SJCRH30 (cell line): Measurements from ENCODE around the gene CUX1. TPM values are rescaled to one million over a fixed set of nuclear protein-coding genes. Genes with fewer than 3 reads are reported as not detected.

Source experiments
- DNase-seq, 2 experiments: peaks; one replicate each; pipeline ENCODE4 v3.0.0-alpha.2; 2015 to 2020
- H3K27ac ChIP-seq: fragments of 250-450 bp; sonication (Bioruptor Pico); 2 replicates; pipeline ENCODE4 v1.5.1; 2020; ENCODE audit warnings: mild to moderate bottlenecking, moderate library complexity
- H3K27me3 ChIP-seq: fragments of 250-450 bp; sonication (Bioruptor Pico); 2 replicates; pipeline ENCODE4 v1.5.1; 2020; ENCODE audit warnings: mild to moderate bottlenecking, moderate library complexity
- H3K36me3 ChIP-seq: fragments of 250-450 bp; sonication (Bioruptor Pico); 2 replicates; pipeline ENCODE4 v1.5.1; 2020; ENCODE audit warnings: mild to moderate bottlenecking, moderate library complexity
- H3K4me1 ChIP-seq: fragments of 250-450 bp; sonication (Bioruptor Pico); 2 replicates; pipeline ENCODE4 v1.5.1; 2020; ENCODE audit warnings: mild to moderate bottlenecking, moderate library complexity
- H3K4me3 ChIP-seq: fragments of 250-450 bp; sonication (Bioruptor Pico); 2 replicates; pipeline ENCODE4 v1.5.1; 2020; ENCODE audit warnings: mild to moderate bottlenecking, moderate library complexity
- H3K9me3 ChIP-seq: fragments of 250-450 bp; sonication (Bioruptor Pico); replicated peaks from 2 replicates; pipeline ENCODE4 v1.5.1; 2020; ENCODE audit warnings: mild to moderate bottlenecking, moderate library complexity
- total RNA-seq: library from RNA; depleted of rRNA; stranded (reverse); fragments of >200 nt; shearing (Covaris generic); gene quantifications from 2 replicates; pipeline ENCODE4 v1.2.3, GENCODE V29; 2014

Gene CUX1
- total RNA-seq, 1 experiment from 2014 or later: 29.1 TPM

DNA sequence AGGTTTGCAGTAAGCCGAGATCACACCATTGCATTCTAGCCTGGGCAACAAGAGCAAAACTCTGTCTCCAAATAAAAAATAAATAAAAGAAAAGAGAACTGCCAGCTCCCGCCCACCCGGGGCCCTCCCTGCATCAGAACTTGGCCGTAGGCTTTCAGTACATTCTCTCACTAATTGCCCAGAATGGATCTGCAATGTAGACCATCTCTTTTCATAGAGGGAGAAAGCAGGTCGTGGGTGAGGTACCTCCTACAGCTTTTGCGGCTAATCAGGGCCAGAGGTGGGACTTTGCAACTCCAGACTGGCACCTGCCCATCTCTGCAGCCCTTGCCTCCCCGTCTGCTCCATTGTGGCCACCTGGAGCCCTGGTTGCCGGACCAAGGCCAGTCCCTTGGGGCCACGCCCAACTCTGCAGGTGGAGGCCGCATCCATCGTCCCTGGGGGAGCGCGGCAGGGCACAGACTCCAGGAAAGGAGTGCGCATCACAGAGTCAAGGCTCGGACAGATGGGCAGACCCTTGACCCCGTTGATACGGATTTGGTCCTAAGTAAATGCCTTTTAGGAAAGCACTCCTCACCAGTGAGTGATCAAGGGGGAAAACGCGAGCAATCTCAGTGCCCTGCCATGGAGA lies 290.2 kb downstream of the CUX1 start:
- no peak for DNase-seq
- Histone ChIP-seq H3K9me3 (no peaks in the 10 kb centered on the region), H3K4me3 (no peak overlapping the region), H3K27ac (no peak overlapping the region), H3K27me3 (no peaks in the 10 kb centered on the region), H3K36me3 (peaks cover 13% of the 10 kb centered on the region; the same call in 1 of the 2 replicates), H3K4me1 (peaks cover 13% of the 10 kb centered on the region)

DNA sequence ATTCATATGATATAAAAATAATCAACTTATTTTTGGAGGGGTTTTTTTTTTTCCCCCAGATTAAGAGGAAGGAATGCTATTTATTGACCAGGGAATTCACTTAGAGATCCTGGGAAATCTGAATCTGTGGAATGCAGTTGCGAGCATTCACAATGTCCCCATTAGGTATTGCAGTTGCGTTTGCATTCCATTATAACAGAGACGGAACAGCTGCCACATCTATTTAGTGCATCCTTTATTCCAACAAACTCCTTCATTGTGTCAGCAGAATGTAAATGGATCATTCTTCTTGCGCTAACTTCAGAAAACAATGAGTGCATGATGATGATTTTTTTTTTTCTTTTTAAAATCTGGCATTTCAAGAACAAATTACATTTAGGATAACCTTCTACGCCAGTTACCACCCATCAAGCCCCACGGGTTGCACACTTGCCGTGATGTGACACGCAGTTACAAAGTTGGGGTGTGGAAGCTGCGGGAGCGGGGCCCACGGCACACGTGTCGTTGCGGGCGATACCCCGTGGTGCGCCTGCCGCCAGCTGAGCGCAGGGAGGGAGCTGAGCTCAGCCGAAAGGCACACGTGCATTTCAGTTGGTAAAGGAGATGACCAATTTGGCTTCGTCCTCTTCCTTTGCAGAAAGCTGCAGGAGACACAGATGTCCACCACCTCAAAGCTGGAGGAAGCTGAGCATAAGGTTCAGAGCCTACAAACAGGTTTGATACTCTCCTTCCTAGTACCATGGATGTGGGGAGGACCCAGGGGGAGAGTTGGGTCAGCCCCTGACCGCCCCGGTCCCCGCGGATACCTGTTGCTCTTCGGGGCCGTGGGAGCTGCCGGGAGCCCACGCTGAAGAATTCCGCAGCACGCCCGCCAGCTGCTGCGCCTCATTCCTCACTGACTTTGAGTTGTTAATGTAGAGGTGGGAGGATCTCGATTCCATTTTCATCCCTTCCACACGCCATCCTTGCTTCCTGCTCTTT lies 293.9 kb downstream of the CUX1 start:
- Histone ChIP-seq H3K4me1 (peaks cover 15% of the 10 kb centered on the region), H3K27me3 (no peaks in the 10 kb centered on the region), H3K36me3 (peaks cover 8% of the 10 kb centered on the region; the same call in 1 of the 2 replicates), H3K4me3 (peak overlapping the region; percentile 47), H3K9me3 (no peaks in the 10 kb centered on the region), H3K27ac (peak overlapping the region; percentile 88)
- peak; percentile 71 to 76 for DNase-seq

- H3K36me3 ChIP-seq: peaks cover 8% of the 10 kb centered on the region; the same call in 1 of the 2 replicates
- DNase-seq: no peak
- no peaks in the 10 kb centered on the region for H3K27me3 ChIP-seq
- H3K27ac ChIP-seq: no peak overlapping the region
- no peak overlapping the region for H3K4me3 ChIP-seq
- peaks cover 43% of the 10 kb centered on the region for H3K4me1 ChIP-seq
- no peaks in the 10 kb centered on the region for H3K9me3 ChIP-seq
Observed at GRCh38 chr7:102115181-102115580, 297.8 kb downstream of the CUX1 start.

GRCh38 chr7:102115931-102116330 lies 298.5 kb downstream of the CUX1 start:
- H3K27ac ChIP-seq: no peak overlapping the region
- H3K9me3 ChIP-seq: no peaks in the 10 kb centered on the region
- peaks cover 44% of the 10 kb centered on the region for H3K4me1 ChIP-seq
- no peak overlapping the region for H3K4me3 ChIP-seq
- H3K27me3 ChIP-seq: no peaks in the 10 kb centered on the region
- H3K36me3 ChIP-seq: peaks cover 8% of the 10 kb centered on the region; the same call in 1 of the 2 replicates
- DNase-seq: no peak

DNA sequence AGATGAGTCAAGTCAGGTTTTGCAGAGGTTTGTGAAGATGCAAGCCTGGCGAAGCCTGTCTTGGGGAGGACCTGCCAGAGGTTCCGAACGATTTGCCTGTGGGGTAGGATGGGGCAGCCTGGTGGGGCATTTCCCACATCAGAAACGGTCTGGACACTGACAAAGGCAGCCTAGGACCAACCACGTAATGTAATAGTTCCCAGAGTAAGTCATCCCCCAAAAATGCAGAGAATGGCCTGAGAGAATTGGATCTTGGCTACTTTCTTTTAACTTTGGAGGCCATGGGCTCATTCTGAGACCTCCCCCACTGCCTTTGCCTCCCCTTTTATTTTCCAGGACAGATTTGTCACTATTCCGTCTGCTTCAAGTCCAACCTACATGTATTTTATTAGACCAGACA lies 300.3 kb downstream of the CUX1 start:
- Histone ChIP-seq H3K4me3 (no peak overlapping the region), H3K27me3 (no peaks in the 10 kb centered on the region), H3K9me3 (no peaks in the 10 kb centered on the region), H3K4me1 (peaks cover 50% of the 10 kb centered on the region), H3K27ac (peak overlapping the region; percentile 85), H3K36me3 (peaks cover 8% of the 10 kb centered on the region; the same call in 1 of the 2 replicates)
- peak; percentile 39 to 48 for DNase-seq

GRCh38 chr7:102119213-102119651 lies 301.8 kb downstream of the CUX1 start:
- H3K4me1 ChIP-seq: peaks cover 48% of the 10 kb centered on the region
- H3K9me3 ChIP-seq: no peaks in the 10 kb centered on the region
- H3K4me3 ChIP-seq: no peak overlapping the region
- H3K27me3 ChIP-seq: no peaks in the 10 kb centered on the region
- peak; percentile 61 to 82 for DNase-seq
- peak overlapping the region; percentile 85 for H3K27ac ChIP-seq
- H3K36me3 ChIP-seq: peaks cover 4% of the 10 kb centered on the region; the same call in 1 of the 2 replicates

GRCh38 chr7:102119925-102120324 lies 302.5 kb downstream of the CUX1 start:
- Histone ChIP-seq H3K4me3 (no peak overlapping the region), H3K27me3 (no peaks in the 10 kb centered on the region), H3K4me1 (peaks cover 48% of the 10 kb centered on the region), H3K36me3 (peaks cover 4% of the 10 kb centered on the region; the same call in 1 of the 2 replicates), H3K9me3 (no peaks in the 10 kb centered on the region), H3K27ac (peak overlapping the region; percentile 85)
- peak; percentile 77 to 83 for DNase-seq

GRCh38 chr7:102120666-102121195 lies 303.3 kb downstream of the CUX1 start:
- no peak overlapping the region for H3K4me3 ChIP-seq
- H3K27me3 ChIP-seq: no peaks in the 10 kb centered on the region
- no peak for DNase-seq
- no peaks in the 10 kb centered on the region for H3K9me3 ChIP-seq
- peaks cover 4% of the 10 kb centered on the region; the same call in 1 of the 2 replicates for H3K36me3 ChIP-seq
- peak overlapping the region; percentile 85 for H3K27ac ChIP-seq
- H3K4me1 ChIP-seq: peaks cover 48% of the 10 kb centered on the region

GRCh38 chr7:102122026-102122425 lies 304.6 kb downstream of the CUX1 start:
- peaks cover 48% of the 10 kb centered on the region for H3K4me1 ChIP-seq
- H3K4me3 ChIP-seq: no peak overlapping the region
- no peaks in the 10 kb centered on the region for H3K27me3 ChIP-seq
- no peaks in the 10 kb centered on the region; the same call in 1 of the 2 replicates for H3K36me3 ChIP-seq
- H3K9me3 ChIP-seq: no peaks in the 10 kb centered on the region
- H3K27ac ChIP-seq: peak overlapping the region; percentile 57
- DNase-seq: peak in 1 of 2 experiments; percentile 45

GRCh38 chr7:102125127-102125596 lies 307.7 kb downstream of the CUX1 start:
- H3K36me3 ChIP-seq: peaks cover 2% of the 10 kb centered on the region; the same call in 1 of the 2 replicates
- H3K4me1 ChIP-seq: peaks cover 28% of the 10 kb centered on the region
- H3K9me3 ChIP-seq: no peaks in the 10 kb centered on the region
- no peak overlapping the region for H3K27ac ChIP-seq
- H3K4me3 ChIP-seq: no peak overlapping the region
- H3K27me3 ChIP-seq: no peaks in the 10 kb centered on the region
- DNase-seq: no peak

DNA sequence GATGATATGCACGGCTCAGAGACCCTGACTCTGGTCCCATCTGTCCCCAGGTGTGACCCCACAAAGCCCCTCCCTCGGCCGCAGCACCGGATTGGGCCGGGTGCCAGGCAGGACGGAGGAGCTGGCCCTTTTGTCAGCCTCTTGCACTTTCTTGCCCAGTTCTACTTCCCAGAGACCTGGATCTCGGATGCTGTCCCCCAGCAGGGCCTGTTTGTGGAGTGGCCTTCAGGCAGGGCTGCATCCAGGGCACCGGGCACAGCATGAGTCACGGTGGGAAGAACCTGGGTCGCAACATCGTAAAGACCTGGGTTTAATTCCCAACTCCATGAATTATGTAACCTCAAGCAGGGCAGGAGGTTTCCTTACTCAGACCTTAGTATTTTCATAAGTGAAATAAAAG lies 310.9 kb downstream of the CUX1 start:
- H3K4me1 ChIP-seq: peaks cover 7% of the 10 kb centered on the region
- H3K27ac ChIP-seq: no peak overlapping the region
- no peak overlapping the region for H3K4me3 ChIP-seq
- no peaks in the 10 kb centered on the region for H3K9me3 ChIP-seq
- H3K27me3 ChIP-seq: no peaks in the 10 kb centered on the region
- no peak for DNase-seq
- H3K36me3 ChIP-seq: peaks cover 2% of the 10 kb centered on the region; the same call in 1 of the 2 replicates

- Histone ChIP-seq H3K9me3 (no peaks in the 10 kb centered on the region), H3K27me3 (no peaks in the 10 kb centered on the region), H3K27ac (no peak overlapping the region), H3K36me3 (peaks cover 2% of the 10 kb centered on the region; the same call in 1 of the 2 replicates), H3K4me3 (no peak overlapping the region), H3K4me1 (peaks cover 7% of the 10 kb centered on the region)
- peak; percentile 42 to 69 for DNase-seq
Observed at GRCh38 chr7:102129636-102130370, 312.4 kb downstream of the CUX1 start.

DNA sequence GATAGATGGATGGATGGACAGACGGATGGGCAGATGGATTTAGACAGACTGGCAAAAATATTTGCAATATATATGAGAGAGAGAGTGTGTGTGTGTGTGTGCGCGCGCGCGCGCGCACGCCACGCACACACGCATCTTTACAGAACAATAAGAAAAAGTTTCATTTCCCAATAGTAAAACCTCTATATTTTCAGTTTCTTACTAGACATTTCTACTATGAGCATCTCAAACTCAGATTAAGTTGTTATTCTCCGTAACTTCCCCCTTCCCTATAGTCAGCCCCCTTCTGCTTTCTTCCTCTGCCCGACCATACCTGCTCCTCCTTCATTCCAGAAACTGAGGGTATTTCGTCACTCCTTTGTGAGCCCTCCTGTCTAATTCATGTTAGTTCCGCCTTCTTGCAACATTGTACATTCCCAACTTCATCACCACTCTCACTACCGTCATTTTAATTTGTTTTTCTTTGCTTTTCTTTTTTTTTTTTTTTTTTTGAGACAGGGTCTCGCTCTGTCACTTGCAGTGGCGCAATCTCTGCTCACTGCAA lies 314.9 kb downstream of the CUX1 start:
- Histone ChIP-seq H3K4me3 (no peak overlapping the region), H3K27me3 (no peaks in the 10 kb centered on the region), H3K27ac (no peak overlapping the region), H3K4me1 (peaks cover 7% of the 10 kb centered on the region), H3K9me3 (no peaks in the 10 kb centered on the region), H3K36me3 (peaks cover 2% of the 10 kb centered on the region; the same call in 1 of the 2 replicates)
- DNase-seq: no peak

- Histone ChIP-seq H3K27me3 (no peaks in the 10 kb centered on the region), H3K4me3 (no peak overlapping the region), H3K27ac (no peak overlapping the region), H3K9me3 (no peaks in the 10 kb centered on the region), H3K36me3 (no peaks in the 10 kb centered on the region; the same call in 1 of the 2 replicates), H3K4me1 (no peaks in the 10 kb centered on the region)
- peak; percentile 47 to 55 for DNase-seq
Observed at GRCh38 chr7:102138676-102139075, 321.2 kb downstream of the CUX1 start.
